ENCODE measurements around the gene BRSK2.
"Not testable (repeated sequence)": the region's sequence is repeated elsewhere in the genome, so short reads cannot be mapped to it uniquely, and the experiment has no call there.

The BRSK2 gene

GRCh38 chr11:1502168-1502953 lies 112.6 kb downstream of the BRSK2 start:
- DNase-seq: no peak

GRCh38 chr11:1502954-1503707 lies 113.4 kb downstream of the BRSK2 start:
- no peak for DNase-seq

GRCh38 chr11:1503708-1504104 lies 114.0 kb downstream of the BRSK2 start:
- no peak for DNase-seq

GRCh38 chr11:1504138-1504537 lies 114.4 kb downstream of the BRSK2 start:
- DNase-seq: no peak

GRCh38 chr11:1504581-1505290 lies 115.0 kb downstream of the BRSK2 start:
- DNase-seq: no peak

- DNase-seq: no peak
These were observed 115.7 kb downstream of the BRSK2 start for GRCh38 chr11:1505480-1505879.

- no peak for DNase-seq
These were observed 117.2 kb downstream of the BRSK2 start for GRCh38 chr11:1506981-1507380.

- no peak for DNase-seq
These were observed 117.8 kb downstream of the BRSK2 start for GRCh38 chr11:1507381-1508140.

- DNase-seq: no peak
These were observed 118.8 kb downstream of the BRSK2 start for GRCh38 chr11:1508491-1508891.

- no peak for DNase-seq
These were observed 119.3 kb downstream of the BRSK2 start for GRCh38 chr11:1508986-1509385.

- no peak for DNase-seq
These were observed 120.0 kb downstream of the BRSK2 start for GRCh38 chr11:1509626-1510255.

- not testable (repeated sequence) for DNase-seq
These were observed 120.6 kb downstream of the BRSK2 start for GRCh38 chr11:1510351-1510750.

GRCh38 chr11:1510928-1511327 lies 121.2 kb downstream of the BRSK2 start:
- no peak for DNase-seq

- no peak for DNase-seq
These were observed 122.3 kb downstream of the BRSK2 start for GRCh38 chr11:1511937-1512496.
